GM12864 (cell line): Measurements from ENCODE around the gene TEX22.

Source experiments
- DNase-seq: peaks from one replicate; pipeline ENCODE4 v3.0.0-alpha.2; 2011; ENCODE audit warnings: low read depth
- H3K4me3 ChIP-seq: 2 replicates; pipeline ENCODE4 v1.5.1; 2011; ENCODE audit warnings: mild to moderate bottlenecking, low read depth, low read length, control low read depth
- CTCF ChIP-seq: IDR thresholded peaks from 2 replicates; pipeline ENCODE4 v1.5.1; 2011; ENCODE audit warnings: low read depth, mild to moderate bottlenecking, moderate library complexity, low read length, control low read depth, inconsistent platforms; ENCODE audit errors: missing control alignments

TEX22 gene

GRCh38 chr14:105455766-105456660 is 57.7 kb downstream of the TEX22 start:
- no peak overlapping the region for H3K4me3 ChIP-seq
- TF ChIP-seq CTCF: no peak
- DNase-seq: no peak

GRCh38 chr14:105456736-105457617 is 58.6 kb downstream of the TEX22 start:
- no peak for DNase-seq
- TF ChIP-seq CTCF: no peak
- H3K4me3 ChIP-seq: no peak overlapping the region

GRCh38 chr14:105458010-105458409 is 59.7 kb downstream of the TEX22 start:
- H3K4me3 ChIP-seq: no peak overlapping the region
- no peak for TF ChIP-seq CTCF
- no peak for DNase-seq

GRCh38 chr14:105458571-105458970 is 60.2 kb downstream of the TEX22 start:
- H3K4me3 ChIP-seq: no peak overlapping the region
- DNase-seq: no peak
- TF ChIP-seq CTCF: no peak

- no peak overlapping the region for H3K4me3 ChIP-seq
- no peak for DNase-seq
- TF ChIP-seq CTCF: no peak
These were observed 61.8 kb downstream of the TEX22 start for GRCh38 chr14:105460116-105460515.

- no peak for DNase-seq
- TF ChIP-seq CTCF: no peak
- H3K4me3 ChIP-seq: no peak overlapping the region
These were observed 62.3 kb downstream of the TEX22 start for GRCh38 chr14:105460616-105461015.
